Measurements from ENCODE around the gene ELF3.

DNA sequence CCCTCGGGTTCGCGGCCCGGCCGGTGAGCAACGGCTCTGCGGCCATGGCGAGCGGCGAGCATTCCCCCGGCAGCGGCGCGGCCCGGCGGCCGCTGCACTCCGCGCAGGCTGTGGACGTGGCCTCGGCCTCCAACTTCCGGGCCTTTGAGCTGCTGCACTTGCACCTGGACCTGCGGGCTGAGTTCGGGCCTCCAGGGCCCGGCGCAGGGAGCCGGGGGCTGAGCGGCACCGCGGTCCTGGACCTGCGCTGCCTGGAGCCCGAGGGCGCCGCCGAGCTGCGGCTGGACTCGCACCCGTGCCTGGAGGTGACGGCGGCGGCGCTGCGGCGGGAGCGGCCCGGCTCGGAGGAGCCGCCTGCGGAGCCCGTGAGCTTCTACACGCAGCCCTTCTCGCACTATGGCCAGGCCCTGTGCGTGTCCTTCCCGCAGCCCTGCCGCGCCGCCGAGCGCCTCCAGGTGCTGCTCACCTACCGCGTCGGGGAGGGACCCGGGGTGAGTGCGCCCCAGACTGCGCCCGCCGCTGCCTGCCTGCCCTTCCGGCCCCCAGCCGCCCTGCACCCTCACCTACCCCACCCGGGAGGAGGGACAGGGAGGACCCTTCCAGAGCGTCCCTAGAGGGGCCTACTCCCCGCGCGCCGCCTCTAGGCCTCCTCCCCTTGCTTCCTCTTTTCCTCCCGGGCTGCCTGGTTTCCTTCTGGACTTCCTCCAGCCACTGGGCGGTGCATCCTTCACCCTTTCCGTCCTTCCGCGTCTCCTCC is 27.6 kb upstream of the ELF3 start, which contains the start of gene RNPEP:
- TF ChIP-seq, protein P1, sequence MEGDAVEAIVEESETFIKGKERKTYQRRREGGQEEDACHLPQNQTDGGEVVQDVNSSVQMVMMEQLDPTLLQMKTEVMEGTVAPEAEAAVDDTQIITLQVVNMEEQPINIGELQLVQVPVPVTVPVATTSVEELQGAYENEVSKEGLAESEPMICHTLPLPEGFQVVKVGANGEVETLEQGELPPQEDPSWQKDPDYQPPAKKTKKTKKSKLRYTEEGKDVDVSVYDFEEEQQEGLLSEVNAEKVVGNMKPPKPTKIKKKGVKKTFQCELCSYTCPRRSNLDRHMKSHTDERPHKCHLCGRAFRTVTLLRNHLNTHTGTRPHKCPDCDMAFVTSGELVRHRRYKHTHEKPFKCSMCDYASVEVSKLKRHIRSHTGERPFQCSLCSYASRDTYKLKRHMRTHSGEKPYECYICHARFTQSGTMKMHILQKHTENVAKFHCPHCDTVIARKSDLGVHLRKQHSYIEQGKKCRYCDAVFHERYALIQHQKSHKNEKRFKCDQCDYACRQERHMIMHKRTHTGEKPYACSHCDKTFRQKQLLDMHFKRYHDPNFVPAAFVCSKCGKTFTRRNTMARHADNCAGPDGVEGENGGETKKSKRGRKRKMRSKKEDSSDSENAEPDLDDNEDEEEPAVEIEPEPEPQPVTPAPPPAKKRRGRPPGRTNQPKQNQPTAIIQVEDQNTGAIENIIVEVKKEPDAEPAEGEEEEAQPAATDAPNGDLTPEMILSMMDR (IDR thresholded peaks at IDR 0.05; ENCODE audit: low read depth, low read length, poor library complexity, severe bottlenecking): peak; percentile 8
- TF ChIP-seq EZH2phosphoT487 (IDR thresholded peaks at IDR 0.05; ENCODE audit: borderline replicate concordance, low read length): no peak
